Ovary (tissue), 9 donors: ENCODE results near the gene MYOF. TPM values are rescaled to one million over a fixed set of nuclear protein-coding genes. Genes with fewer than 3 reads are reported as not detected.

ENCODE experiments used
- DNase-seq, 5 donors: peaks; one replicate each; pipeline ENCODE4 v3.0.0-alpha.2; 2019 to 2020
- H3K27ac ChIP-seq, 2 donors: fragments of 200-600 bp; one replicate each; pipeline versions ENCODE4 v1.5.1 to v1.8.0; 2019 to 2022
- H3K27me3 ChIP-seq: fragments of 200-600 bp; one replicate; pipeline ENCODE4 v1.8.0; 2022
- H3K36me3 ChIP-seq: fragments of 200-600 bp; sonication (generic); one replicate; pipeline ENCODE4 v1.5.1; 2019
- H3K4me1 ChIP-seq: one replicate; pipeline ENCODE4 v1.8.1; 2013; ENCODE audit warnings: mild to moderate bottlenecking, moderate library complexity; ENCODE audit not compliant: insufficient read depth
- H3K4me3 ChIP-seq: fragments of 200-600 bp; sonication (generic); one replicate; pipeline ENCODE4 v1.5.1; 2017
- H3K9me3 ChIP-seq, 2 donors: fragments of 200-600 bp in 1 of 2; sonication (generic) in 1 of 2; one replicate each; pipeline versions ENCODE4 v1.5.1 to v1.8.1; 2013 to 2019; ENCODE audit warnings: mild to moderate bottlenecking in 1 of 2, moderate library complexity in 1 of 2
- CTCF ChIP-seq, 3 donors: fragments of 450-650 bp in 2 of 3; fragments of 200-600 bp in 1 of 3; IDR thresholded peaks; one replicate each; pipeline versions ENCODE4 v1.5.1 to v1.8.0; 2016 to 2022; ENCODE audit warnings: antibody characterized with exemption in 3 of 3, mild to moderate bottlenecking in 1 of 3
- EP300 ChIP-seq: sonication (generic); formaldehyde crosslinking; IDR thresholded peaks from one replicate; pipeline ENCODE4 v1.6.1; 2017; ENCODE audit warnings: antibody characterized with exemption
- POLR2A ChIP-seq: fragments of 450-650 bp; IDR thresholded peaks from one replicate; pipeline ENCODE4 v1.6.1; 2017; ENCODE audit warnings: antibody characterized with exemption, mild to moderate bottlenecking, moderate library complexity
- WGBS, 3 donors: extraction: QIAGEN DNeasy Blood & Tissue Kit in 1 of 3; methylation state at CpG; one replicate each; pipeline versions ENCODE4 v1.1.5 to v1.1.7; 2013 to 2017; 5-methylcytosine and 5-hydroxymethylcytosine counted together
- intact Hi-C, 4 donors: fragments of 100-400 bp; cut with DNase I; formaldehyde crosslinking; loops; one replicate each; pipeline versions ENCODE4 v1.11.0 to v1.15.1; 2022 to 2023
- polyA plus RNA-seq, 2 donors: library from polyadenylated mRNA; stranded (reverse); fragments of 200-250 nt in 1 of 2; fragments of 350-450 nt in 1 of 2; fragmentation: Illumina TruSeq in 1 of 2; extraction: RNeasy Lipid Tissue Mini Kit (QIAGEN cat#74804) in 1 of 2; gene quantifications; one replicate each; pipeline ENCODE4 v1.2.3, GENCODE V29; 2013 to 2014
- total RNA-seq, 7 donors: library from RNA; depleted of rRNA in 2 of 7; stranded (reverse); fragments of >200 nt in 2 of 7; fragmentation: NEBNext Ultra II Directional in 3 of 7; extraction: Animal tissue kit (Norgen Biotek cat#: 25700) in 3 of 7; gene quantifications; one replicate each; pipeline versions ENCODE4 v1.1.0 to v1.2.4, GENCODE V29; 2016 to 2023
- donor health status: DM: no; HTN: no; CAD: no; lungs with moderate emphysema.
- donor health status: DM: no; HTN: no; CAD: no.
- donor health status: Bipolar disorder and iron deficiency.
- donor health status: DM: yes; HTN: yes; CAD: no.
- donor health status: DM: no; HTN: no; CAD: no.
- donor health status: DM: yes; HTN: yes; CAD: no.

MYOF gene
- total and polyA plus RNA-seq, 9 donors: 7.9 to 89.0 (median 45.7) TPM

- Histone ChIP-seq H3K27ac (no peak overlapping the region), H3K27me3 (no peaks in the 10 kb centered on the region), H3K9me3 (no peaks in the 10 kb centered on the region), H3K4me3 (no peak overlapping the region), H3K36me3 (no peaks in the 10 kb centered on the region), H3K4me1 (no peaks in the 10 kb centered on the region)
- intact Hi-C loops: loop anchor here in 2 of 4 donors (10.0 kb wide), 2 partner anchors 268 to 468 kb away; no protein-coding TSS in a partner anchor
- TF ChIP-seq EP300: no peak
- peak in 2 of 3 donors; percentile 45 to 53 for TF ChIP-seq CTCF (IDR thresholded peaks at IDR 0.05)
- TF ChIP-seq POLR2A: no peak
- WGBS, 3 donors: 54 to 59% (median 57%) methylated on average over 6 of the region's 6 CpGs
- no peak for DNase-seq
Observed at GRCh38 chr10:93352638-93353383, 129.3 kb downstream of the MYOF start.

GRCh38 chr10:93346694-93347093, 135.4 kb downstream of the MYOF start:
- WGBS, 3 donors: 62 to 66% (median 63%) methylated on average over 4 of the region's 4 CpGs
- Histone ChIP-seq H3K27ac (no peak overlapping the region), H3K27me3 (no peaks in the 10 kb centered on the region), H3K4me1 (no peaks in the 10 kb centered on the region), H3K36me3 (no peaks in the 10 kb centered on the region), H3K4me3 (no peak overlapping the region), H3K9me3 (no peaks in the 10 kb centered on the region)
- DNase-seq: no peak
- TF ChIP-seq POLR2A (no peak), EP300 (no peak), CTCF (IDR thresholded peaks at IDR 0.05) (no peak)
- intact Hi-C loops: no loop called here

GRCh38 chr10:93346108-93346507, 136.0 kb downstream of the MYOF start:
- Histone ChIP-seq H3K9me3 (no peaks in the 10 kb centered on the region), H3K27me3 (no peaks in the 10 kb centered on the region), H3K27ac (no peak overlapping the region), H3K36me3 (no peaks in the 10 kb centered on the region), H3K4me3 (no peak overlapping the region), H3K4me1 (no peaks in the 10 kb centered on the region)
- 38 to 50% (median 45%) methylated on average over 3 of the region's 3 CpGs for WGBS, 3 donors
- intact Hi-C loops: no loop called here
- TF ChIP-seq CTCF (IDR thresholded peaks at IDR 0.05): no peak
- TF ChIP-seq POLR2A: no peak
- TF ChIP-seq EP300: no peak
- DNase-seq: no peak

- H3K4me1 ChIP-seq: no peaks in the 10 kb centered on the region
- 95% methylated on average over 3 of the region's 3 CpGs for WGBS, 3 donors
- H3K9me3 ChIP-seq: no peaks in the 10 kb centered on the region
- no peak for TF ChIP-seq CTCF (IDR thresholded peaks at IDR 0.05)
- TF ChIP-seq POLR2A: no peak
- TF ChIP-seq EP300: no peak
- no peak for DNase-seq
- H3K27me3 ChIP-seq: no peaks in the 10 kb centered on the region
- H3K4me3 ChIP-seq: no peak overlapping the region
- no peak overlapping the region for H3K27ac ChIP-seq
- intact Hi-C loops: no loop called here
- no peaks in the 10 kb centered on the region for H3K36me3 ChIP-seq
Observed at GRCh38 chr10:93344691-93345090, 137.4 kb downstream of the MYOF start.
